ENCODE data around the gene CLEC10A. TPM values are rescaled to one million over a fixed set of nuclear protein-coding genes. Genes with fewer than 3 reads are reported as not detected.

Gene CLEC10A
- polyA plus RNA-seq, 3 donors, result 22.7 to 69.4 (median 61.9) TPM

DNA sequence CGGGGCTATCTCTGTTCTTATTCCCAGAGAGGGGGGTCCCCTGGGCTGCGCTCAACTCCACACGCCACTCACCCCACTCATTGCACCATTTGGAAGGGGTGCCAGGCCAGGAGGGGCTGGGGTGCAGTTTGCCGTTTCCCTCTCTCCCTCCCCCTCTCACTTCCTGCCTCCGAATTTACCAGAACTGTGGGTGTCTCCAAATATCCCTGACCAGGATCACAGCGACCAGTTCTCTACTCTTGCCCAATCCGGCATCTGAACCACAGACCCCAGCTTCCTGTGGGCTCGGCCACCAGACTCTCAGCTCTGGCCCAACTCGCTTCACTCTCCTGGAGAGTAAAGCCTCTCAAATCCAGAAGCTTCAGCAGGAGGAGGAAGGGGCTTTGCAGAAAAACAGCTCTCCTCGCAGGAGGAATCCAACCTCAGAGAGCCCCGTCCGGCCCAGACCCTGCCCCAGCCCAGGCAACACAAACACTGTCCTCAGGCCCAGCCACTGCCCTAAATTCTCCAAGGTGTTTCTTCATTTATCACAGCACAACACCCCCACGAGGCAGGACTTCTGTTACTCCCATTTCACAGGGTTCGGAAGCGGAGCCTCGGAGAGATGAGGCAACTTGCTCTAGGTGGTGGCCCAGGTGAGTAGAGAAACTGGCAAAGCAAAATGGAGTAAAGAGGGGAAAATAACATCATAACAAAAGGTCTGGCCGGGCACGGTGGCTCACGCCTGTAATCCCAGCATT, 35.0 kb upstream of the CLEC10A start:
- TF ChIP-seq, protein P1, sequence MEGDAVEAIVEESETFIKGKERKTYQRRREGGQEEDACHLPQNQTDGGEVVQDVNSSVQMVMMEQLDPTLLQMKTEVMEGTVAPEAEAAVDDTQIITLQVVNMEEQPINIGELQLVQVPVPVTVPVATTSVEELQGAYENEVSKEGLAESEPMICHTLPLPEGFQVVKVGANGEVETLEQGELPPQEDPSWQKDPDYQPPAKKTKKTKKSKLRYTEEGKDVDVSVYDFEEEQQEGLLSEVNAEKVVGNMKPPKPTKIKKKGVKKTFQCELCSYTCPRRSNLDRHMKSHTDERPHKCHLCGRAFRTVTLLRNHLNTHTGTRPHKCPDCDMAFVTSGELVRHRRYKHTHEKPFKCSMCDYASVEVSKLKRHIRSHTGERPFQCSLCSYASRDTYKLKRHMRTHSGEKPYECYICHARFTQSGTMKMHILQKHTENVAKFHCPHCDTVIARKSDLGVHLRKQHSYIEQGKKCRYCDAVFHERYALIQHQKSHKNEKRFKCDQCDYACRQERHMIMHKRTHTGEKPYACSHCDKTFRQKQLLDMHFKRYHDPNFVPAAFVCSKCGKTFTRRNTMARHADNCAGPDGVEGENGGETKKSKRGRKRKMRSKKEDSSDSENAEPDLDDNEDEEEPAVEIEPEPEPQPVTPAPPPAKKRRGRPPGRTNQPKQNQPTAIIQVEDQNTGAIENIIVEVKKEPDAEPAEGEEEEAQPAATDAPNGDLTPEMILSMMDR (IDR thresholded peaks at IDR 0.05), result no peak
- Mint-ChIP-seq H3K4me3 (peak overlapping the region; percentile 67 to 82), H3K27ac (no peak overlapping the region), H3K4me1 (peaks cover 39% of the 10 kb centered on the region), H3K36me3 (peaks cover 7 to 18% of the 10 kb centered on the region in 2 donors), H3K27me3 (ENCODE audit: low read depth in 3 of 3) (peaks cover 0 to 2% (median 0%) of the 10 kb centered on the region in 3 donors), H3K9me3 (peaks cover 5 to 11% (median 7%) of the 10 kb centered on the region in 7 donors)
- H4K20me1 ChIP-seq (ENCODE audit: insufficient read depth, low read length), result no peaks in the 10 kb centered on the region
- peak overlapping the region; percentile 55 for H3K9ac ChIP-seq (ENCODE audit: insufficient read depth, low read length, poor library complexity, severe bottlenecking)
- no peaks in the 10 kb centered on the region for H3K27me3 ChIP-seq (ENCODE audit: control insufficient read depth in 2 of 2, insufficient read depth in 2 of 2, low read length in 2 of 2)
- H3K9me3 ChIP-seq (replicated peaks in 1 of 2; ENCODE audit: control insufficient read depth in 1 of 2, insufficient read depth in 1 of 2, low read length in 2 of 2), result peaks cover 5 to 7% of the 10 kb centered on the region in 2 donors
- peak overlapping the region; percentile 60 for H2AFZ ChIP-seq (ENCODE audit: insufficient read depth, low read depth, low read length, poor library complexity, severe bottlenecking)
- H3K4me1 ChIP-seq (ENCODE audit: control insufficient read depth in 1 of 2, insufficient read depth in 2 of 2, low read length in 2 of 2), result peaks cover 91 to 99% of the 10 kb centered on the region in 2 donors
- DNase-seq, result peak; percentile 67 to 84 (median 71)
- H3K79me2 ChIP-seq (ENCODE audit: insufficient read depth, low read length), result peaks cover 24% of the 10 kb centered on the region
- H3K4me3 ChIP-seq (replicated peaks in 1 of 3; ENCODE audit: low read depth in 2 of 3, low read length in 3 of 3), result peak overlapping the region in 2 of 3 experiments; percentile 36 to 60
- intact Hi-C loops (cut with micrococcal nuclease), result no loop called here
- peak overlapping the region; percentile 72 for H3K4me2 ChIP-seq (replicated peaks; ENCODE audit: extremely low read depth, low read length, poor library complexity, severe bottlenecking)
- 8% methylated on average over 11 of the region's 19 CpGs for WGBS (ENCODE audit: insufficient coverage)
- peak overlapping the region; percentile 77 to 94 for H3K27ac ChIP-seq (ENCODE audit: low read depth in 1 of 2, low read length in 2 of 2)
- no peaks in the 10 kb centered on the region for H3K36me3 ChIP-seq (replicated peaks in 1 of 2; ENCODE audit: control insufficient read depth in 1 of 2, insufficient read depth in 2 of 2, low read length in 2 of 2)

DNA sequence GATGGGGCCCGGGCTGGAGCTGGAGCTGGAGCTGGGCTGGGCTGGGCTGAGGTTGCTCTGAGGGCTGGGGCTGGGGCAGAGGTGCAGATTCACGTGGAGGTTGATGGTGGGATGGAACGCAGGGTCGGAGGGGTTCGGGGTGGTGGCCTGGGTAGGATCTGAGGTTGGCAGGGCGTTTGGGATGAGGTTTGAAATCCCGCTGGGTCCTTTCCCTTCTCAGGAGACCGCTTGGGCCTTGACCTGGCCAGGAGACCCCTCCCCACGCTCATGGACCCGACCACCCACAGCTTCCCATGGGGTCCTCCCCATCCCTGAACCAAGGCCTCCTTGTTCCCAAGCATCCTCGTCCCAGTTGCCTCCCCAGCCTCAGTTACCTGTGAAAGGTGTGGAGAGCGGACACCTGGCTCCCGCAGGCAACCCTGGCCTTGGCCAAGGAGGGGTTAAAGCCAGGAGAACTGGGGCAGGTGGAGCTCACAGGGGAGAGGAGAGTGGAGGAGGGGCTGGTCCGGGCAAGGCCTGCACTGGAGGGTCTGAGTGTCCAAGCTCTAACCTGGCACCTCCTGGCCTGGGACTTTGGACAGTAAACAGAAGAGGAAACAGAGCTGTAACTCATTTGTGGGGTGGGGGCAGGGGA, 34.3 kb upstream of the CLEC10A start, which contains the start of gene ASGR2:
Gene ASGR2 (minus strand): TSS at position 582 of the 634 bp plus-strand sequence. CDS start 582 bp downstream, outside the sequence.
- Mint-ChIP-seq H3K9me3 (peaks cover 5 to 11% (median 7%) of the 10 kb centered on the region in 7 donors), H3K27ac (no peak within 1 kb of the TSS), H3K36me3 (peaks cover 13 to 25% of the 10 kb centered on the region in 2 donors), H3K4me3 (peak within 1 kb of the TSS; percentile 67 to 82), H3K4me1 (peaks cover 39% of the 10 kb centered on the region), H3K27me3 (ENCODE audit: low read depth in 3 of 3) (peaks cover 0 to 2% (median 0%) of the 10 kb centered on the region in 3 donors)
- Histone ChIP-seq H3K27ac (ENCODE audit: low read depth in 1 of 2, low read length in 2 of 2) (peak within 1 kb of the TSS; percentile 77 to 94), H3K9me3 (replicated peaks in 1 of 2; ENCODE audit: control insufficient read depth in 1 of 2, insufficient read depth in 1 of 2, low read length in 2 of 2) (peaks cover 5 to 7% of the 10 kb centered on the region in 2 donors), H3K4me3 (replicated peaks in 1 of 3; ENCODE audit: low read depth in 2 of 3, low read length in 3 of 3) (peak within 1 kb of the TSS; percentile 10 to 60 (median 36)), H3K9ac (ENCODE audit: insufficient read depth, low read length, poor library complexity, severe bottlenecking) (peak within 1 kb of the TSS; percentile 55), H3K4me1 (ENCODE audit: control insufficient read depth in 1 of 2, insufficient read depth in 2 of 2, low read length in 2 of 2) (peaks cover 91 to 99% of the 10 kb centered on the region in 2 donors), H3K36me3 (replicated peaks in 1 of 2; ENCODE audit: control insufficient read depth in 1 of 2, insufficient read depth in 2 of 2, low read length in 2 of 2) (no peaks in the 10 kb centered on the region), H3K27me3 (ENCODE audit: control insufficient read depth in 2 of 2, insufficient read depth in 2 of 2, low read length in 2 of 2) (no peaks in the 10 kb centered on the region), H4K20me1 (ENCODE audit: insufficient read depth, low read length) (no peaks in the 10 kb centered on the region), H3K4me2 (replicated peaks; ENCODE audit: extremely low read depth, low read length, poor library complexity, severe bottlenecking) (peak within 1 kb of the TSS; percentile 72), H3K79me2 (ENCODE audit: insufficient read depth, low read length) (peaks cover 30% of the 10 kb centered on the region), H2AFZ (ENCODE audit: insufficient read depth, low read depth, low read length, poor library complexity, severe bottlenecking) (peak within 1 kb of the TSS; percentile 60)
- intact Hi-C loops (cut with micrococcal nuclease), result no loop called here
- TF ChIP-seq, protein P1 (IDR thresholded peaks at IDR 0.05), result no peak
- DNase-seq, result no peak
- WGBS (ENCODE audit: insufficient coverage), result 82% methylated on average over 7 of the region's 14 CpGs
